Lower lobe of right lung (tissue), 2 donors: ENCODE results near the gene FRY. TPM values are rescaled to one million over a fixed set of nuclear protein-coding genes. Genes with fewer than 3 reads are reported as not detected.
A peak's percentile ranks its signal among the peaks of the same experiment; 100 is the strongest.

ENCODE experiments used
- ATAC-seq, 2 donors: fragments of 200-7000 bp; cut with Tn5 transposase; one replicate each; pipeline ENCODE4 v1.9.1; 2020 to 2022; ENCODE audit warnings: mild to moderate bottlenecking in 2 of 2, moderate library complexity in 2 of 2
- DNase-seq: peaks from one replicate; pipeline ENCODE4 v3.0.0-alpha.2; 2020
- H3K27ac ChIP-seq: fragments of 200-600 bp; one replicate; pipeline ENCODE4 v1.8.0; 2022
- H3K27me3 ChIP-seq: fragments of 200-600 bp; one replicate; pipeline ENCODE4 v1.8.0; 2022; ENCODE audit warnings: low read depth
- H3K36me3 ChIP-seq: fragments of 200-600 bp; one replicate; pipeline ENCODE4 v1.8.0; 2022; ENCODE audit warnings: mild to moderate bottlenecking
- H3K4me1 ChIP-seq: fragments of 200-600 bp; one replicate; pipeline ENCODE4 v1.8.0; 2022
- H3K4me3 ChIP-seq: fragments of 200-600 bp; one replicate; pipeline ENCODE4 v1.8.0; 2022; ENCODE audit warnings: mild to moderate bottlenecking
- H3K9me3 ChIP-seq: fragments of 200-600 bp; one replicate; pipeline ENCODE4 v1.8.0; 2022
- CTCF ChIP-seq: fragments of 200-600 bp; IDR thresholded peaks from one replicate; pipeline ENCODE4 v1.8.0; 2022; ENCODE audit warnings: antibody characterized with exemption, mild to moderate bottlenecking
- intact Hi-C: fragments of 100-400 bp; cut with DNase I; formaldehyde crosslinking; loops from one replicate; pipeline ENCODE4 v1.11.0; 2022
- total RNA-seq: library from RNA; stranded (reverse); fragmentation: NEBNext Ultra II Directional; extraction: Animal tissue kit (Norgen Biotek cat#: 25700); gene quantifications from one replicate; pipeline ENCODE4 v1.2.1, GENCODE V29; 2021
- donor health status: DM: no; HTN: yes; CAD: no; lungs with severe emphysema.

Gene FRY
- total RNA-seq, 1 donor from 2014 or later: 93.7 TPM

GRCh38 chr13:32277839-32278238 lies 246.3 kb downstream of the FRY start:
- ATAC-seq (no peak), DNase-seq (no peak)
- H3K4me1 ChIP-seq: no peaks in the 10 kb centered on the region
- no peak for TF ChIP-seq CTCF
- H3K27me3 ChIP-seq: no peaks in the 10 kb centered on the region
- no peaks in the 10 kb centered on the region for H3K9me3 ChIP-seq
- peaks cover 91% of the 10 kb centered on the region for H3K36me3 ChIP-seq
- intact Hi-C loops: no loop called here
- H3K27ac ChIP-seq: no peak overlapping the region
- no peak overlapping the region for H3K4me3 ChIP-seq

- no peak for TF ChIP-seq CTCF
- no peaks in the 10 kb centered on the region for H3K9me3 ChIP-seq
- H3K36me3 ChIP-seq: peaks cover 89% of the 10 kb centered on the region
- DNase-seq: no peak
- intact Hi-C loops: no loop called here
- H3K4me1 ChIP-seq: no peaks in the 10 kb centered on the region
- H3K4me3 ChIP-seq: no peak overlapping the region
- no peak overlapping the region for H3K27ac ChIP-seq
- no peaks in the 10 kb centered on the region for H3K27me3 ChIP-seq
- ATAC-seq: no peak
Measured at GRCh38 chr13:32278426-32278825, 246.9 kb downstream of the FRY start.

- Histone ChIP-seq H3K27me3 (no peaks in the 10 kb centered on the region), H3K4me3 (no peak overlapping the region), H3K36me3 (peaks cover 67% of the 10 kb centered on the region), H3K4me1 (peaks cover 13% of the 10 kb centered on the region), H3K9me3 (no peaks in the 10 kb centered on the region), H3K27ac (no peak overlapping the region)
- no peak for TF ChIP-seq CTCF
- DNase-seq (no peak), ATAC-seq (no peak)
- intact Hi-C loops: no loop called here
Measured at GRCh38 chr13:32281096-32281495, 249.5 kb downstream of the FRY start.

- intact Hi-C loops: no loop called here
- H3K36me3 ChIP-seq: peaks cover 56% of the 10 kb centered on the region
- no peak overlapping the region for H3K4me3 ChIP-seq
- ATAC-seq: no peak
- no peak for TF ChIP-seq CTCF
- H3K27ac ChIP-seq: no peak overlapping the region
- DNase-seq: no peak
- peaks cover 13% of the 10 kb centered on the region for H3K4me1 ChIP-seq
- no peaks in the 10 kb centered on the region for H3K9me3 ChIP-seq
- H3K27me3 ChIP-seq: no peaks in the 10 kb centered on the region
Measured at GRCh38 chr13:32282096-32282711, 250.6 kb downstream of the FRY start.

GRCh38 chr13:32284927-32285632 lies 253.5 kb downstream of the FRY start:
- H3K36me3 ChIP-seq: peaks cover 36% of the 10 kb centered on the region
- ATAC-seq (peak in 1 of 2 donors; percentile 64), DNase-seq (no peak)
- H3K27ac ChIP-seq: peak overlapping the region; percentile 54
- H3K4me1 ChIP-seq: peaks cover 13% of the 10 kb centered on the region
- intact Hi-C loops: no loop called here
- no peaks in the 10 kb centered on the region for H3K9me3 ChIP-seq
- no peak for TF ChIP-seq CTCF
- no peaks in the 10 kb centered on the region for H3K27me3 ChIP-seq
- H3K4me3 ChIP-seq: no peak overlapping the region
